ENCODE measurements around the gene OXSR1.
"Not testable (repeated sequence)": the region's sequence is repeated elsewhere in the genome, so short reads cannot be mapped to it uniquely, and the experiment has no call there.

OXSR1 gene

DNA sequence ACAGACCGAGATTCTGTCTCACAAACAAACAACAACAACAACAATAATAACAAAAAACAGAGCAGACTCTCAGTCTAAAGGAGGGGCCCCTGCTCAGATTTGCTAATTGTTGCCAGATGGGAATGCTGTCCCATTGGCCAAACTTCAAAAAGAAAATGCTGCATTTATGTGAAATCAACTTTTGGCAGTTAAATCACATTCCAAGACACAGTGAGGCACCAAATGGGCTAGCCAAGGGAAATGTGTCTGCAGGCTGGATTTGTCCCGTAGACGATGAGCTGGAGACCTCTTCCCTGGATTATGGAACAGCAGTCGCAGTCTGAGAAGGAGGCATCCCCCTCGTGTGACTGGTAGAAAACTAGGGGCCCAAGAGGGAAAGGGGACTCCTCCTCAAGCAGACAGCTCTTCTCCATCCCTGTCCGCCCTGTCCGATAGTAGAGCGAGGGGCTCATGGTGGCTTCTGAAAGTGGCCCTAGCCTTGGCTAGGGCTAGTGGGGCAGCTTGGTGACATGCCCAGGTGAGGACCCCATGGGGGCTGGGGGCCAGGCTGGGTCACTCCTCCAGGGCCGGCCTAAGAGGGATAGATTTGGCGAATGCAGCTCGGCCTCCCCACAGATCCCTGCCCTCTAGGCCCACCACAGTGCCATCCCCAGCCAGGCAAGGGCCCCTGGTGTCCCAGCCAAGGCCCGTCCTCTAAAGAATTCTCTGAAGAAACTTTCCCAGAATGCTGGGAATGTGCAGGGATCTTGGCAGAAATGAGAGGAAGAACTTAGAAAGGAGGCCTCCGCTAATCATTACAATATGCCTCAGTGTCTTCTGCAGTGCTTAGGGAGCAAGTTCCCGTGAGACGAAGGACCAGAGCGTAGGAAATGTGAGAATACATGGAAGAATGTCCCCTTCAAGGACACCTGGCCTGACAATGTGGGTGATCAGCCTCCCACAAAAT, 118.7 kb downstream of the OXSR1 start:
- no peak overlapping the region for H3K4me3 ChIP-seq (ENCODE audit: low read length)
- TF ChIP-seq ZNF274 (IDR thresholded peaks at IDR 0.05; ENCODE audit: low read depth, low read length), result no peak

- no peak for TF ChIP-seq ZNF274 (IDR thresholded peaks at IDR 0.05; ENCODE audit: low read depth, low read length)
- H3K4me3 ChIP-seq (ENCODE audit: low read length), result no peak overlapping the region
Measured at GRCh38 chr3:38284756-38285150, 119.4 kb downstream of the OXSR1 start.

GRCh38 chr3:38289286-38290217, 124.2 kb downstream of the OXSR1 start:
- H3K4me3 ChIP-seq (ENCODE audit: low read length), result not testable (repeated sequence)

DNA sequence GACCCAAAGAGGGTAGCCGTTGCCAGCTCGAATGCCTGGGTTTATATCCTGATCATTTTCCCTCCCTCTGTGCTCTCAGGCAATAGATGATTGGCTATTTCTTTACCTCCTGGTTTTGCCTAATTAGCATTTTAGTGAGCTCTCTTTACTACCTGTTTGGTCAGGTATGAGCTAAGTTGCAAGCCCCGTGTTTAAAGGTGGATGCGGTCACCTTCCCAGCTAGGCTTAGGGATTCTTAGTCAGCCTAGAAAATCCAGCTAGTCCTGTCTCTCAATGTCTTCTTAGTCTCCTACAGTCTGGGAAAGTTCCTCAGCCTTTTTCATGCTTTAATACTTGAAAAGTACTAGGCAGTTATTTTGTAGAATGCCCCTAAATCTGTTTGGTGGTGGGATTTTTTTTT, 131.7 kb downstream of the OXSR1 start:
- H3K4me3 ChIP-seq (ENCODE audit: low read length), result not testable (repeated sequence)

GRCh38 chr3:38297537-38297936, 132.2 kb downstream of the OXSR1 start:
- no peak overlapping the region for H3K4me3 ChIP-seq (ENCODE audit: low read length)
- TF ChIP-seq ZNF274 (IDR thresholded peaks at IDR 0.05; ENCODE audit: low read depth, low read length), result no peak

DNA sequence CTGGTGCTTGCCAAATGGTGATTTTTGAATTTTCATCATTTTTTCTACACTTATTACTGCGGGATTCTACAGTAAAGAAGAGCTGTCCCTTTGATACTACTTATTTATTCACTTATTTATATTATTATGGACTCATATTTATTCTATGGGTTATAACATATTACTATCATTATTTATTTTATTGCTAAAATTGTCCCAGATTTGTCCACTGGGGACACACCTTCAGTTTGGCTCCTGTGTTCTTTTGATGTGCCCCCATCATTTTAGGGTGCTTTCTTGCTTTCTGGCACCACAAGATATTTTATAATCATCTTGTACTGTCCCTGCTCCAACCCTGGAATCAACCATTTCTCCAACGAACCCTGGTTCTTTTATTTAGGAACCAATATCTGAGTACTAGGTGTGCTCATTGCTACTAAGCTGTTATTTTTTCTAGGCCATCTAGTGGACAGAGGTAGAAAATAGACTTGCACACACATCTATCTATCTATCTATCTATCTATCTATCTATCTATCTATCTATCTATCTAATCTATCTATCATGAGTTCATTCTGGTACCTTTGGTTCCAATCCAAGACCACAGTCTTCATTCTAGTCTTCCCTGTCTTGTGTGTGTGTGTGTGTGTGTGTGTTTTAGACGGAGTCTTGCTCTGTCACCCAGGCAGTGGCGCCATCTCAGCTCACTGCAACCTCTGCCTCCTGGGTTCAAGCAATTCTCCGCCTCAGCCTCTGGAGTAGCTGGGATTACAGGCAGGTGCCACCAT, 132.8 kb downstream of the OXSR1 start:
- H3K4me3 ChIP-seq (ENCODE audit: low read length), result no peak overlapping the region
- no peak for TF ChIP-seq ZNF274 (IDR thresholded peaks at IDR 0.05; ENCODE audit: low read depth, low read length)
